NCI-H510A (cell line): ENCODE measurements around the gene IMMP2L.
"Not testable (repeated sequence)": the region's sequence is repeated elsewhere in the genome, so short reads cannot be mapped to it uniquely, and the experiment has no call there.

Experiments
- DNase-seq: peaks from one replicate; lab custom pipeline; 2025; lab: John Stamatoyannopoulos, UW

IMMP2L gene

GRCh38 chr7:111459065-111459756 is 103.1 kb downstream of the IMMP2L start:
- no peak for DNase-seq

- DNase-seq: not testable (repeated sequence)
Measured at GRCh38 chr7:111450705-111451104, 111.6 kb downstream of the IMMP2L start.

- DNase-seq: not testable (repeated sequence)
Measured at GRCh38 chr7:111447502-111447901, 114.8 kb downstream of the IMMP2L start.

- no peak for DNase-seq
Measured at GRCh38 chr7:111439977-111440376, 122.3 kb downstream of the IMMP2L start.

DNA sequence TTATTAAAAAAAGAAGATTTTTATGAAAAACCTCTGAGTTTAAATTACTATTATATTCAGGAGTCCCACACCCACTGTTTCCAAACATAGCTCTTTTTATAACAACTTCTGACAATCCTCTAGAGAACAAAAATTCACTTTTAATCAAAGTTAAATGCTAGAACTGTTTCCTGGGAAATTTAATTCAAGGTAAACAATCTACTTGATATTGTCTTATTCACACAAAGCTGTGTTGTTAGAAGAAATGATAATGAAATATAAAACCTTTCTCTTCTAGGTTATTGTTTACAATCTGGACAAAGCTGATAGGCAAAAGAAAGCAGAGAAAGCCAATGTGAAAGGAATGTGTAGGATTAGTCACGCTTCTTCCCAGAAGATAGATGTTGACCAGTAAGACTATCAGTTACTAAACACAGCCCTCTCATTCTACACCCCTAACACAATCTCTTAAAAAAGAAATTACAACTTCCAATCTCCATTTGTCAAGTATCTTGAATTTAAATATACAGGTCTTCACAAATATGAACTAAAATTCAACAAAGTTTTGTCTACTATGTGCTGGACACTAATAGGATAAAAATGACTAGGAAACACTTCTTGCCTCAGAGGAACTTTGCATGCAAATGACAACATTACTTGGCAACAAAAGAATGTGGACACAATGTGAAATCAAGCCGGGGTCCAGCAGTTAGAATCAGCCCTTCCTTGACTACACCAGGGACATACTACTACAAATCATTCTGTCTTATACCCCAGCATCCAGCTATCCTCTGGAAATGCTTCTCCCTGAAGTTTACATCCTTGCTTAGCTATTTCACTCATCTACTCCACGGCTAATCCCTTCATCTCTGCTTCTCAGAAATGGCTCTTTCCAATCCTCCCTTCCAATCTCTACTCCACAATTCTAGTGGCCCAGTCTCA is 123.7 kb downstream of the IMMP2L start:
- DNase-seq: no peak

GRCh38 chr7:111437736-111438135 is 124.6 kb downstream of the IMMP2L start:
- no peak for DNase-seq

DNA sequence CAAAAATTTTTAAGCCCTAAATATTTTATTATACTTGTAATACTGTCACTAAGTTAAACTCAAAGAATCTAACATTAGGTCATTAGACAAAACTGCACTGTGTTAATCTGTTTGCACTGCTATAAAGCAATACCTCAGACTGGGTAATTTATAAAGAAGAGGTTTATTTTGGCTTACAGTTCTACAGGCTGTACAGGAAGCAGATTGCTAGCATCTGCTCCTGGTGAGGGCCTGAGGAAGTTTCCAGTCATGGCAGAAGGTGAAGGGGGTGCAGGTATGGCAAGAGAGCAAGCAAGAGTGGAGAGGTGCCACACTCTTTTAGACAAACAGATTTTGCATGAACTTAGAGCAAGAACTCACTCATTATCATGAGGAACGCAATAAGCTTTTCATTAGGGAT is 125.7 kb downstream of the IMMP2L start:
- DNase-seq: no peak

GRCh38 chr7:111433426-111433825 is 128.9 kb downstream of the IMMP2L start:
- DNase-seq: no peak

DNA sequence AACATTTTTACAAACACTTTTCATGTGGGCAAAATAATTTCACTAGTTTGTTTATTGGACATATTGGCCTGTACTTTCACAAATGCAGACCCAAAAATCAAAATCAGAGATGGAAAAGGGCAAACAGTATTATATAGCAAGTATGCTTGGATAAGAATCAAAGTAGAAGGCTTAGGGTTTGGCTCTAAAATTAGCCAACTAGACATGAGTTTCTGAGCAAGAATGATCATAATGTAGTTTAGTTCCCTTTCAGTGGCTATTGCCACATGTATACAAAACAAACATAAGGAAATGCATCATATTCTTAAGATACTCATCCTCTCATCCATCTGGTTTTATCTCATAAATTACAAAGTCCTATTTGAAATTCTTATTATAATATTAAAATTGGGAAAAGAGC is 132.5 kb downstream of the IMMP2L start:
- no peak for DNase-seq

DNA sequence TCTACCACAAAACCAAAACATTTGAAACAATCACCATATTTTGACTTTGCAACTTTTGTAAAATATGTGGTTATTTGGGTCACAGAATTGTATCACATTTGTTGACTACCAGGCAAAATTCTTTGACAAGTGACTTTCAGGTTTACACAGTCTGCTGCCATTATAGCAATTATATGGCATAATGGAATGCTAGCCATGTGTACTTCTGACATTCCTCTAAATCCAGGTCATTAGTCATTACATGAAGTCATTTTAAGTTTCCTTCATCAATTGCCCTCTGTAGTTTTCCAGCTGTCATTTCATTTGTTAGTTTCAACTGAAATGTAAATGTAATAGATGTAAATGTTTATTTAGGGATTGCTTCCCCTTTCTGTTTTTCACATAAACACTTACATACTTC is 137.5 kb downstream of the IMMP2L start:
- DNase-seq: no peak

DNA sequence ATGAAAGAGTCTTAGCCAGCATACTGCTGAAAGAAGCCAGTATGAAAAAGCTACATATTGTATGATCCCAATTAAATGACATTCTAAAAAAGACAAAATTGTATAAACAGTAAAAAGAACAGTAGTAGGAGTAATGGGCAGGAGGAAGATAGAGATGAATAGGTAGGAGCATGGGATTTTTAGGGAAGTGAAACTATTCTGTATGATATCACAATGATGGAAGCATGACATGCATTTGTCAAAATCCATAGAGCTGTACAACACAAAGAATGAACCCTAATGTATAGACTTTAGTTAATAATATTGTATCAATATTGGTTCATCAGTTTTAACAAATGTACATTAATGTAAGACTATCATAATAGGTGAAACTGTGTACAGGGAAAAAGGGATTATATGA is 147.9 kb downstream of the IMMP2L start:
- no peak for DNase-seq

GRCh38 chr7:111413739-111414138 is 148.6 kb downstream of the IMMP2L start:
- DNase-seq: no peak

DNA sequence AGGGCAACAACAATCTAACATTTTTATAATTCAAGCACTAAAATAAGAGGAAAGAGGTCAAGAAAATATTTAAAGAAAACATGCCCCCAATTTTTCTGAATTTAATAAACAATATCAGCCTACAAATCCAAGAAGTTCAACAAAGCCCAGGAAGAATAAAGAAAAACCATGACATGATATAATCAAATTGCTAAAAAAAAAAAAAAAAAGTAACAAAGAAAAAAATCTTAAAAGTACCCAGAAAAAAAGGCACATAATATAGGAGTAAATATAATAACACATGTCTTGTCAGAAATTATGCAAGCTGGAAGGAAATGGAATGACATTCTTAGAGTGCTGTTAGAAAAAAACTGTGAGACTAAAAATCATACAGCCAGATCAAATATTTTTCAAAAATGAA is 151.4 kb downstream of the IMMP2L start:
- no peak for DNase-seq

GRCh38 chr7:111409714-111410422 is 152.4 kb downstream of the IMMP2L start:
- no peak for DNase-seq

DNA sequence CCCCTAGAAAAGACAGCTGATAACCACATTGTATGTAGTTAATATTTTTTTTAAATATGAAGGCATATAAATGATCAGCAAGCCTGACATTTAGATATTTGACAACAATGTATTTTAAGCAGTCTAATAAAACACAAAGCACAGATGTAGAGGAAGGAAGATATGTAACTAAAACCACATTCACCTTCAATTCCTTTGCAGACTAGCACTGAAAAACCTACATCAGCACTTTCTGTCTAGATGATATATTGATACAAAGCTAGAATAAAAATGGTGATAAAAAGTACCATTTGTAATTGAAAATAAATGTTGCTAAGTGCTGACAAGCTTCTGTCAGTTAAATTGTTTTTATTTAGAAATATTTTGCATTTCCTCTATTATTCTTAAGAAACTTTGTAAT is 153.6 kb downstream of the IMMP2L start:
- DNase-seq: no peak

- no peak for DNase-seq
Measured at GRCh38 chr7:111407258-111407657, 155.0 kb downstream of the IMMP2L start.

DNA sequence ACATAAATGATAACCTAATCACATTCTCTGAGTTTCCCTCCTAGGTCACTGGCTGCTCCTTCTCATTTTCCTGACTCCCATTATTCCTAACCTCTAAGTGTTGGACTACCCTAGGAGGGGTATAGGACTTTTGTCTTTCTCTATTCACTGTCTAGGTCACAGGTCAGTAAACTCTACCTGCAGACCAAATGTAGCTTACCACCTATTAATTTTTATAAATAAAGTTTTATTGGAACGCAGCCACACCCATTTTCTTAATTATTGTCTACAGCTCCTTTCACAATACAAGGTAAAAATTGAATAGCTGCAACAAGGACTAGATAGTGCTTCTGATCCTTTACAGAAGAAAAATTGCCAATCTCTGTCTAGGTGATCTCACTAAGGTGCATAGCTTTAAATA is 156.7 kb downstream of the IMMP2L start:
- no peak for DNase-seq

- no peak for DNase-seq
Measured at GRCh38 chr7:111401516-111401915, 160.8 kb downstream of the IMMP2L start.

- no peak for DNase-seq
Measured at GRCh38 chr7:111400088-111400487, 162.2 kb downstream of the IMMP2L start.

DNA sequence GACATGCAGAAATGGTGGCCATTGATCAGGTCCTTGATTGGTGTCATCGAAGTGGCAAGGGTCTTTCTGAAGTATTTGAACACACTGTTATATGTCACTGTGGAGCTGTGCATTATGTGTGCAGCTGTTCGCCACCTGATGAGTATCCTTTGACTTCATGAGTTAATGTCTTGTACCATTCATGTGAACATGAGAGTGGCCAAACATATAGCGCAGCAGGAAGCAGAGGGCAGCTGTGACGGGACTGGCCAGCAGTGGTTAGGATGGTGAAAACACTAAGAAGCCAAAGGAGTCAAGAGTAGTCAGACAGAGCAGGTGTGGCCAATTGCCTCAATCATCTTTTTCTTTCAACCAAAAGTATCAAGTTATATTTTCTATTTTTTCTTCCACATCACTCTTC is 167.4 kb downstream of the IMMP2L start:
- no peak for DNase-seq

- DNase-seq: no peak
Measured at GRCh38 chr7:111393011-111393754, 169.1 kb downstream of the IMMP2L start.

DNA sequence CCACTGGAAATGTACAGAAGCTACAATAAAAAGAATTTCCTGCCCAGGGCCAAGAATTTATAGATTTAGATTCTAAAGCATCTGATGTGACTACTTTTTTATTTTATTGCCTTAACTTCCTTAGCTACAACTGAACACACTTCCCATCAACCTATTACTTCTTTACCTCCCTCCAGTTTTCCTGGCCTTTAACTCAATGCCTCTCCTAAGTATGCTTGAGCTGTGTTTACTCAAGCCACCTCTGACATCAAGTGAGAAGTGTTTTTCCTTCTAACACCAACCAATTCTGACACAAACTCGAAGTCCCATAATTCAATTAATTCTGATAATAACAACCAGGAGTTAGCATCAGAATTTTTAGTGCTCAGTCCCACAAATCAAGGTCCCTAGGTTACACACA is 170.0 kb downstream of the IMMP2L start:
- no peak for DNase-seq
